Esophagus squamous epithelium (tissue), 4 donors: ENCODE results near the gene EML1.

Source experiments
- POLR2A ChIP-seq, 4 donors: fragments of 450-650 bp; IDR thresholded peaks; one replicate each; pipeline ENCODE4 v1.6.1; 2017; ENCODE audit warnings: antibody characterized with exemption in 4 of 4, mild to moderate bottlenecking in 4 of 4, moderate library complexity in 3 of 4
- TF ChIP-seq, protein P1 (sequence below), 6 experiments: fragments of 450-650 bp in 4 of 6; fragments of 200-600 bp in 2 of 6; sonication (generic) in 2 of 6; IDR thresholded peaks; one replicate each; pipeline ENCODE4 v1.5.1; 2016 to 2019; ENCODE audit warnings: antibody characterized with exemption in 6 of 6, mild to moderate bottlenecking in 4 of 6, moderate library complexity in 4 of 6

GRCh38 chr14:99873653-99874052, 80.4 kb downstream of the EML1 start:
- TF ChIP-seq, protein P1, sequence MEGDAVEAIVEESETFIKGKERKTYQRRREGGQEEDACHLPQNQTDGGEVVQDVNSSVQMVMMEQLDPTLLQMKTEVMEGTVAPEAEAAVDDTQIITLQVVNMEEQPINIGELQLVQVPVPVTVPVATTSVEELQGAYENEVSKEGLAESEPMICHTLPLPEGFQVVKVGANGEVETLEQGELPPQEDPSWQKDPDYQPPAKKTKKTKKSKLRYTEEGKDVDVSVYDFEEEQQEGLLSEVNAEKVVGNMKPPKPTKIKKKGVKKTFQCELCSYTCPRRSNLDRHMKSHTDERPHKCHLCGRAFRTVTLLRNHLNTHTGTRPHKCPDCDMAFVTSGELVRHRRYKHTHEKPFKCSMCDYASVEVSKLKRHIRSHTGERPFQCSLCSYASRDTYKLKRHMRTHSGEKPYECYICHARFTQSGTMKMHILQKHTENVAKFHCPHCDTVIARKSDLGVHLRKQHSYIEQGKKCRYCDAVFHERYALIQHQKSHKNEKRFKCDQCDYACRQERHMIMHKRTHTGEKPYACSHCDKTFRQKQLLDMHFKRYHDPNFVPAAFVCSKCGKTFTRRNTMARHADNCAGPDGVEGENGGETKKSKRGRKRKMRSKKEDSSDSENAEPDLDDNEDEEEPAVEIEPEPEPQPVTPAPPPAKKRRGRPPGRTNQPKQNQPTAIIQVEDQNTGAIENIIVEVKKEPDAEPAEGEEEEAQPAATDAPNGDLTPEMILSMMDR (IDR thresholded peaks at IDR 0.05): no peak
- TF ChIP-seq POLR2A (IDR thresholded peaks at IDR 0.05): no peak
